Muscle layer of colon (tissue), 2 donors: ENCODE results near the gene ST7L.
"Not testable (repeated sequence)": the region's sequence is repeated elsewhere in the genome, so short reads cannot be mapped to it uniquely, and the experiment has no call there.

Experiments used
- H3K27ac ChIP-seq: one replicate; pipeline ENCODE4 v1.7.0; 2013; ENCODE audit warnings: low read depth, mild to moderate bottlenecking, low read length, moderate library complexity
- H3K27me3 ChIP-seq, 2 donors: one replicate each; pipeline ENCODE4 v1.7.0; 2013; ENCODE audit warnings: low read length in 2 of 2, mild to moderate bottlenecking in 2 of 2; ENCODE audit not compliant: insufficient read depth in 2 of 2, control insufficient read depth in 1 of 2
- H3K36me3 ChIP-seq: one replicate; pipeline ENCODE4 v1.7.0; 2013; ENCODE audit warnings: mild to moderate bottlenecking, low read length; ENCODE audit not compliant: insufficient read depth
- H3K4me1 ChIP-seq: one replicate; pipeline ENCODE4 v1.7.0; 2013; ENCODE audit warnings: mild to moderate bottlenecking, low read length; ENCODE audit not compliant: insufficient read depth
- H3K4me3 ChIP-seq, 2 donors: one replicate each; pipeline ENCODE4 v1.7.0; 2013; ENCODE audit warnings: low read length in 2 of 2, low read depth in 1 of 2, mild to moderate bottlenecking in 1 of 2, moderate library complexity in 1 of 2
- H3K9ac ChIP-seq: one replicate; pipeline ENCODE4 v1.7.0; 2013; ENCODE audit warnings: low read length
- H3K9me3 ChIP-seq: one replicate; pipeline ENCODE4 v1.7.0; 2013; ENCODE audit warnings: mild to moderate bottlenecking, low read length
- donor health status: abdominal sarcoma.
- donor health status: Adenocarcinoma of cecum.

Gene ST7L

GRCh38 chr1:112618721-112619517 is at the start of gene ST7L:
Gene ST7L, minus strand, starts transcription at chr1:112619141. Its CDS starts 28 bp downstream, at chr1:112619113.
- Histone ChIP-seq H3K27ac (peak within 1 kb of the TSS; percentile 97), H3K4me1 (peaks cover 28% of the 10 kb centered on the region), H3K9ac (peak within 1 kb of the TSS; percentile 95), H3K9me3 (no peaks in the 10 kb centered on the region), H3K27me3 (no peaks in the 10 kb centered on the region), H3K36me3 (peaks cover 10% of the 10 kb centered on the region), H3K4me3 (peak within 1 kb of the TSS; percentile 71 to 97)

- H3K27me3 ChIP-seq, result no peaks in the 10 kb centered on the region
- peaks cover 58% of the 10 kb centered on the region for H3K36me3 ChIP-seq
- no peak overlapping the region for H3K4me3 ChIP-seq
- H3K9me3 ChIP-seq, result no peaks in the 10 kb centered on the region
- no peak overlapping the region for H3K9ac ChIP-seq
- H3K27ac ChIP-seq, result no peak overlapping the region
- H3K4me1 ChIP-seq, result no peaks in the 10 kb centered on the region
Observed at GRCh38 chr1:112666946-112667345, 48.0 kb upstream of the ST7L start.

GRCh38 chr1:112665857-112666256 is 46.9 kb upstream of the ST7L start:
- no peaks in the 10 kb centered on the region for H3K4me1 ChIP-seq
- H3K27me3 ChIP-seq, result no peaks in the 10 kb centered on the region
- H3K27ac ChIP-seq, result no peak overlapping the region
- H3K9me3 ChIP-seq, result no peaks in the 10 kb centered on the region
- H3K9ac ChIP-seq, result no peak overlapping the region
- no peak overlapping the region for H3K4me3 ChIP-seq
- peaks cover 60% of the 10 kb centered on the region for H3K36me3 ChIP-seq

- H3K27ac ChIP-seq, result no peak overlapping the region
- H3K4me3 ChIP-seq, result no peak overlapping the region
- H3K27me3 ChIP-seq, result no peaks in the 10 kb centered on the region
- H3K4me1 ChIP-seq, result no peaks in the 10 kb centered on the region
- H3K9ac ChIP-seq, result no peak overlapping the region
- peaks cover 32% of the 10 kb centered on the region for H3K36me3 ChIP-seq
- no peaks in the 10 kb centered on the region for H3K9me3 ChIP-seq
Observed at GRCh38 chr1:112651205-112651604, 32.3 kb upstream of the ST7L start.

GRCh38 chr1:112646225-112646624 is 27.3 kb upstream of the ST7L start:
- no peak overlapping the region for H3K4me3 ChIP-seq
- no peak overlapping the region for H3K9ac ChIP-seq
- peaks cover 24% of the 10 kb centered on the region for H3K36me3 ChIP-seq
- no peak overlapping the region for H3K27ac ChIP-seq
- no peaks in the 10 kb centered on the region for H3K4me1 ChIP-seq
- no peaks in the 10 kb centered on the region for H3K27me3 ChIP-seq
- H3K9me3 ChIP-seq, result no peaks in the 10 kb centered on the region

- no peaks in the 10 kb centered on the region for H3K27me3 ChIP-seq
- H3K9ac ChIP-seq, result no peak overlapping the region
- no peaks in the 10 kb centered on the region for H3K36me3 ChIP-seq
- no peak overlapping the region for H3K4me3 ChIP-seq
- no peak overlapping the region for H3K27ac ChIP-seq
- H3K4me1 ChIP-seq, result no peaks in the 10 kb centered on the region
- H3K9me3 ChIP-seq, result no peaks in the 10 kb centered on the region
Observed at GRCh38 chr1:112643080-112643479, 24.1 kb upstream of the ST7L start.

- not testable (repeated sequence) for H3K9ac ChIP-seq, H3K36me3 ChIP-seq, H3K27ac ChIP-seq, H3K27me3 ChIP-seq, H3K4me3 ChIP-seq, H3K9me3 ChIP-seq
- peaks cover 12% of the 10 kb centered on the region for H3K4me1 ChIP-seq
Observed at GRCh38 chr1:112640437-112640836, 21.5 kb upstream of the ST7L start.

- no peaks in the 10 kb centered on the region for H3K36me3 ChIP-seq
- H3K9ac ChIP-seq, result no peak overlapping the region
- no peak overlapping the region for H3K27ac ChIP-seq
- H3K9me3 ChIP-seq, result no peaks in the 10 kb centered on the region
- no peaks in the 10 kb centered on the region for H3K27me3 ChIP-seq
- H3K4me1 ChIP-seq, result peaks cover 19% of the 10 kb centered on the region
- no peak overlapping the region for H3K4me3 ChIP-seq
Observed at GRCh38 chr1:112638110-112638428, 19.1 kb upstream of the ST7L start.

GRCh38 chr1:112637254-112638109 is 18.5 kb upstream of the ST7L start:
- no peak overlapping the region for H3K9ac ChIP-seq
- H3K4me3 ChIP-seq, result no peak overlapping the region
- peaks cover 19% of the 10 kb centered on the region for H3K4me1 ChIP-seq
- H3K9me3 ChIP-seq, result no peaks in the 10 kb centered on the region
- no peaks in the 10 kb centered on the region for H3K36me3 ChIP-seq
- H3K27me3 ChIP-seq, result no peaks in the 10 kb centered on the region
- H3K27ac ChIP-seq, result no peak overlapping the region

GRCh38 chr1:112636597-112637253 is 17.8 kb upstream of the ST7L start:
- no peaks in the 10 kb centered on the region for H3K36me3 ChIP-seq
- no peak overlapping the region for H3K9ac ChIP-seq
- no peaks in the 10 kb centered on the region for H3K9me3 ChIP-seq
- H3K27ac ChIP-seq, result no peak overlapping the region
- H3K27me3 ChIP-seq, result no peaks in the 10 kb centered on the region
- peaks cover 19% of the 10 kb centered on the region for H3K4me1 ChIP-seq
- H3K4me3 ChIP-seq, result no peak overlapping the region

GRCh38 chr1:112636056-112636455 is 17.1 kb upstream of the ST7L start:
- Histone ChIP-seq H3K9me3 (no peaks in the 10 kb centered on the region), H3K4me3 (no peak overlapping the region), H3K4me1 (peaks cover 19% of the 10 kb centered on the region), H3K27me3 (no peaks in the 10 kb centered on the region), H3K9ac (no peak overlapping the region), H3K36me3 (no peaks in the 10 kb centered on the region), H3K27ac (no peak overlapping the region)
